GM06990 (cell line): ENCODE results near the gene ACBD6.

Source experiments
- DNase-seq: peaks from one replicate; pipeline ENCODE4 v3.0.0-alpha.2; 2011; ENCODE audit not compliant: insufficient read length; ENCODE audit errors: extremely low read depth
- H3K27me3 ChIP-seq: replicated peaks from 2 replicates; pipeline ENCODE4 v1.6.0; 2011; ENCODE audit warnings: low read length; ENCODE audit not compliant: control insufficient read depth, insufficient read depth
- H3K36me3 ChIP-seq: 2 replicates; pipeline ENCODE4 v1.5.1; 2011; ENCODE audit warnings: low read length; ENCODE audit not compliant: control insufficient read depth, insufficient read depth
- H3K4me3 ChIP-seq: replicated peaks from 2 replicates; pipeline ENCODE4 v1.5.1; 2011; ENCODE audit warnings: low read depth, mild to moderate bottlenecking, control low read depth, low read length
- TF ChIP-seq, protein P1 (sequence below): IDR thresholded peaks from 2 replicates; pipeline ENCODE4 v1.5.1; 2011; ENCODE audit warnings: low read length, control low read depth, mild to moderate bottlenecking, inconsistent platforms; ENCODE audit not compliant: insufficient read depth, poor library complexity, severe bottlenecking

The ACBD6 gene

GRCh38 chr1:180247061-180247460 is 255.3 kb downstream of the ACBD6 start:
- DNase-seq = no peak
- TF ChIP-seq, protein P1, sequence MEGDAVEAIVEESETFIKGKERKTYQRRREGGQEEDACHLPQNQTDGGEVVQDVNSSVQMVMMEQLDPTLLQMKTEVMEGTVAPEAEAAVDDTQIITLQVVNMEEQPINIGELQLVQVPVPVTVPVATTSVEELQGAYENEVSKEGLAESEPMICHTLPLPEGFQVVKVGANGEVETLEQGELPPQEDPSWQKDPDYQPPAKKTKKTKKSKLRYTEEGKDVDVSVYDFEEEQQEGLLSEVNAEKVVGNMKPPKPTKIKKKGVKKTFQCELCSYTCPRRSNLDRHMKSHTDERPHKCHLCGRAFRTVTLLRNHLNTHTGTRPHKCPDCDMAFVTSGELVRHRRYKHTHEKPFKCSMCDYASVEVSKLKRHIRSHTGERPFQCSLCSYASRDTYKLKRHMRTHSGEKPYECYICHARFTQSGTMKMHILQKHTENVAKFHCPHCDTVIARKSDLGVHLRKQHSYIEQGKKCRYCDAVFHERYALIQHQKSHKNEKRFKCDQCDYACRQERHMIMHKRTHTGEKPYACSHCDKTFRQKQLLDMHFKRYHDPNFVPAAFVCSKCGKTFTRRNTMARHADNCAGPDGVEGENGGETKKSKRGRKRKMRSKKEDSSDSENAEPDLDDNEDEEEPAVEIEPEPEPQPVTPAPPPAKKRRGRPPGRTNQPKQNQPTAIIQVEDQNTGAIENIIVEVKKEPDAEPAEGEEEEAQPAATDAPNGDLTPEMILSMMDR = no peak
- Histone ChIP-seq H3K36me3 (no peaks in the 10 kb centered on the region), H3K4me3 (no peak overlapping the region), H3K27me3 (no peaks in the 10 kb centered on the region)

GRCh38 chr1:180246579-180246978 is 255.8 kb downstream of the ACBD6 start:
- TF ChIP-seq, protein P1 = no peak
- H3K27me3 ChIP-seq = no peaks in the 10 kb centered on the region
- no peaks in the 10 kb centered on the region for H3K36me3 ChIP-seq
- H3K4me3 ChIP-seq = no peak overlapping the region
- no peak for DNase-seq

- H3K27me3 ChIP-seq = no peaks in the 10 kb centered on the region; the same call in 1 of the 2 replicates
- no peak overlapping the region for H3K4me3 ChIP-seq
- no peak for DNase-seq
- TF ChIP-seq, protein P1 = no peak
- no peaks in the 10 kb centered on the region for H3K36me3 ChIP-seq
These were observed 257.5 kb downstream of the ACBD6 start for GRCh38 chr1:180244840-180245239.

DNA sequence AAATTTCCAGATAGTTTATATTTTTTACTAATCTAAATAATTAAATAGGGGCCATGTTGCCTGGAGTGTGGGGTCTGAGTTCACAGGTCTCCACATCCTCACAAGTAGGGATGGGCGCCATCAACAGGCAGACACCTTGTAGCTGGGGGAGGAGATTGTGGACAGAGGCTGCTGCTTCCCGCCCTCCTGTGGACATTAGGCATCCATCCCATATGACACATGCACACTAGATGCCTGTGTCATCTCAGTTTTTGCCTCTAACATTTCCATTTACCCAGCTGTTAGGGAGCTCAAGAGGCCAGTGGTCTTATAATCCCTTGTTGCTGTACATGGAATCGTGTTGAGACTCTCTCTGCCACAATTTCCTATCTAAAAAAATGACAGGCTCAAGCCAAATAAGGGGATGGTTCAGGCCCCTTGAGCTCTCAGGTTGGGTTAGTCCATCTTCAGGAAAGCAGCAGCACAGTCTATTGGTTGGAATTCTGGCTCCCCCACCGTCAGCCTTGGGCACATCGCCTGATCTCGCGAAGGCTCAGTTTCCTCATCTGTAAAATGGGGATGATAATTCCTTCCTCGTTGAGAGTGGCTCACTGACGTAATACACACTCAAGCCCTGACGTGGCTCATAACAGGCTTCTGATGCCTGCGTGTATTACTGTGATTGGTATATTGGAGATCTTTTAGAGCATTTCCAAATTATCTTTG is 258.7 kb downstream of the ACBD6 start:
- TF ChIP-seq, protein P1 = no peak
- H3K36me3 ChIP-seq = no peaks in the 10 kb centered on the region
- H3K4me3 ChIP-seq = no peak overlapping the region
- H3K27me3 ChIP-seq = no peaks in the 10 kb centered on the region; the same call in none of the 2 replicates
- no peak for DNase-seq

- Histone ChIP-seq H3K4me3 (no peak overlapping the region), H3K36me3 (no peaks in the 10 kb centered on the region), H3K27me3 (no peaks in the 10 kb centered on the region; the same call in none of the 2 replicates)
- TF ChIP-seq, protein P1 = no peak
- DNase-seq = no peak
These were observed 260.4 kb downstream of the ACBD6 start for GRCh38 chr1:180241716-180242544.
